HG03064 (cell line): Measurements from ENCODE around the gene ESPNL.
"Not testable (repeated sequence)": the region's sequence is repeated elsewhere in the genome, so short reads cannot be mapped to it uniquely, and the experiment has no call there.

Experiments used
- ATAC-seq: cut with Tn5 transposase; IDR thresholded peaks from one replicate; pipeline ENCODE4 v1.9.1; 2021; ENCODE audit warnings: low read depth; ENCODE audit not compliant: unreplicated experiment

The ESPNL gene

GRCh38 chr2:238114331-238114841 is 14.2 kb downstream of the ESPNL start:
- ATAC-seq = no peak

- ATAC-seq = no peak
Measured at GRCh38 chr2:238114851-238115660, 14.9 kb downstream of the ESPNL start.

- ATAC-seq = not testable (repeated sequence)
Measured at GRCh38 chr2:238115709-238116108, 15.6 kb downstream of the ESPNL start.

- no peak for ATAC-seq
Measured at GRCh38 chr2:238116298-238117198, 16.4 kb downstream of the ESPNL start.

GRCh38 chr2:238117199-238118154 is 17.3 kb downstream of the ESPNL start:
- ATAC-seq = no peak

GRCh38 chr2:238119756-238120462 is 19.8 kb downstream of the ESPNL start:
- no peak for ATAC-seq

- ATAC-seq = no peak
Measured at GRCh38 chr2:238120463-238121298, 20.5 kb downstream of the ESPNL start.

- no peak for ATAC-seq
Measured at GRCh38 chr2:238121511-238122286, 21.6 kb downstream of the ESPNL start.

GRCh38 chr2:238122287-238123217 is 22.4 kb downstream of the ESPNL start:
- ATAC-seq = no peak

GRCh38 chr2:238123218-238123971 is 23.3 kb downstream of the ESPNL start:
- no peak for ATAC-seq

GRCh38 chr2:238123991-238124470 is 23.9 kb downstream of the ESPNL start:
- no peak for ATAC-seq

- ATAC-seq = no peak
Measured at GRCh38 chr2:238124488-238125126, 24.5 kb downstream of the ESPNL start.

GRCh38 chr2:238125127-238125885 is 25.2 kb downstream of the ESPNL start:
- no peak for ATAC-seq

- ATAC-seq = no peak
Measured at GRCh38 chr2:238126338-238126737, 26.2 kb downstream of the ESPNL start.

- no peak for ATAC-seq
Measured at GRCh38 chr2:238126775-238127164, 26.6 kb downstream of the ESPNL start.
